Cardiac ventricle fibroblast (primary cell): ENCODE measurements around the gene SERPING1. TPM values are rescaled to one million over a fixed set of nuclear protein-coding genes. Genes with fewer than 3 reads are reported as not detected.

Source experiments
- total RNA-seq: library from RNA; depleted of rRNA; stranded (reverse); fragments of >200 nt; gene quantifications from 2 replicates; pipeline ENCODE4 v1.2.3, GENCODE V29; 2015

The SERPING1 gene
- total RNA-seq: 762 and 840 TPM in 2 replicates

DNA sequence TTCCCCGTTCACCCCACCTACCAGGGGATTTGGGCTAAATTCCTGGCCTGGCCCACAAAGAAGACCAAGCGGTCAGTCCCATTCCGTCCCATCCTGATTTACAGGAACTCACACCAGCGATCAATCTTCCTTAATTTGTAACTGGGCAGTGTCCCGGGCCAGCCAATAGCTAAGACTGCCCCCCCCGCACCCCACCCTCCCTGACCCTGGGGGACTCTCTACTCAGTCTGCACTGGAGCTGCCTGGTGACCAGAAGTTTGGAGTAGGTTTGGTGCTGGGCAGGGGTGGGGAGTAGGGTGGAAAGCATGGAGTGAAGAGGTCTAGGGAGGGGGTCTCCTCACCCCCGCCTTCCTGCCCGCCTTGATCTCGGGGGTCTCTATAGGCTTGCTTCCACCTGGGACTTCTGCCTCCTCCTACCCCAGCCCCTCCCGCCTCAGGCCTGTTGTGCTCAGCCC, at the start of gene SERPING1:
SERPING1 (plus strand) TSS at position 225 of the 455 bp plus-strand sequence. CDS start 586 bp downstream, outside the sequence.

DNA sequence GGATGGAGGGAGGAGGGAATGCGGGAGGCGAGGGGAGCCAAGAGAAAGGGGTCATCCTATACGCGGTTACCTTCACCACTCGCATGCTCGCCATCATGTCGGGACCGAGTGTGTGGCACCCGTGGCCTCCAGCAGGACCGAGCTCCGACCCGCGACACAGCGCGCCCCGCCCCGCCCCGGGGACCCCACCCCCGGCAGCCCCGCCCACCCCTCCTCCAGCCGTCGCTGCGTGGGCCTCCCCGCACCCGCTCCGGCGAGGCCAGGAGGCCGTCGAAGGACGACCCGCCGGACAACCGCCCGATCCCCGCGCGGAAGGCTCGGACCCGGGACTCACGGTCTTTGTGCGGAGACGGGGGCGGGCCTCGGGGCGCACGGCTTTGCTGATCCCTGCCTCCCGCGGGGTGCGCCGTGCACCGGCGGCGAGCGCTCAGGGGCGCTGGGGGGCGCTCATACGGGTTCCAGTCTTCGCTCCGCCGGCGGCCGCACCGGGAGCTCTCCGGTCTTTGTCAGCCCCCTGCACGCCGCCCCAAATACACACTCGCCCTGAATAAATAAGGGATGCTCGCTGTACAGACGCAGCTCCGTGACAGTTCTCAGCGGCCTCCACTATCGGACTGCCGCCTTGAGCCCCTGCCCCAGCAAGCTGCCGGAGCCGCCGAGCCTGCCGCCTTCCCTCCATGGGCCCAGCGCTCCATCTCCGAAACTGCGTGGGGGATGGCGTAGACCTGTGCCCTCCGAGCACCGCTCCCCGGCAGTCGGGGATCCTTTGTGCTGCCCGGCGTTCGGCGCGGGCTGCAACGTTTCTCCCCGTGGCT, 29.8 kb upstream of the SERPING1 start, which contains the start of gene UBE2L6:
UBE2L6 (minus strand) TSS at position 158 of the 815 bp plus-strand sequence; CDS start at position 97, 61 bp downstream.

DNA sequence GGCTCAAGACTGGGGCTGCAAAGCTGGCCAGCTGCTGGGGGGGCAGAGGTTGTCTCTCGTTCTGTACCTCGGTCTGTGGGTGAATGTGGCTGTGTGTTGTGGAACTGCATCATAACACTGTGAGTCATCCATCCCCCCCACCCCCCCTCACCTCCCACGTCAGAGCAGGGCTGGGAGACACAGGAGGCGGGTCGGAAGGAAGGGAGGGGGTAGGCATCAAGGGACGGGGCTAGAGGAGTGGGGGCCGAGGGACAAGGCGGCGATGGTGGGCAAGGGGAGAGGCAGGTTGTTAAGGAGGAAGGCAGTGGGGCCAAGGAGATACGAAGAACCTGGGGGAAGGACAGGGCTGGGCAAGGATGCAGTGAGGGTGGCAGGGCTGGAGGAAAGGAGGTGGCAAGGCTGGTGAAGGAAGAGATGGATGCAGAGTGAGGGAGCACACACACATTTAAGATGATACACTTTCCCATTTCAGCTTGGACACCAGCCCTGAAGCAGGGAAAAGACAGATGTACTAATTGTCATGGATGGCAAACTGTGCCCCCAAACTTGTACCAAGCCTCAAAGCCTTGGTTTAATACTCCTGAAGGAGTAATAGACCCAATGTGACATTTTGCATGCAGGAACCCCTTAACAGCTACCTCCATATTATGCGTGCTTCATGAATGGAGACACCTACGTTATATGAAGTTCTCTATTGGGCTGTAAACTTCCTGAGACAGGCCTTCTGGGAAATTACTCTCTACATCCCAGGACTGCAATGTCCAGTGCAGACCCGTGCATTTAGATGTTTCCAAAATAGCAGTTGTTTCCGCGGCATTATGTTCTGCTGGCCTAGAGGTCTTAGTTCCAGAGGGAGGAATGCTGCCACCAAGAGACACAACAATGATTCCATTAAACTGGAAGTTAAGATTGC, 52.6 kb downstream of the SERPING1 start, which contains the start of gene YPEL4:
YPEL4 (minus strand) TSS at position 87 of the 913 bp plus-strand sequence. CDS start 2,805 bp downstream, outside the sequence.

DNA sequence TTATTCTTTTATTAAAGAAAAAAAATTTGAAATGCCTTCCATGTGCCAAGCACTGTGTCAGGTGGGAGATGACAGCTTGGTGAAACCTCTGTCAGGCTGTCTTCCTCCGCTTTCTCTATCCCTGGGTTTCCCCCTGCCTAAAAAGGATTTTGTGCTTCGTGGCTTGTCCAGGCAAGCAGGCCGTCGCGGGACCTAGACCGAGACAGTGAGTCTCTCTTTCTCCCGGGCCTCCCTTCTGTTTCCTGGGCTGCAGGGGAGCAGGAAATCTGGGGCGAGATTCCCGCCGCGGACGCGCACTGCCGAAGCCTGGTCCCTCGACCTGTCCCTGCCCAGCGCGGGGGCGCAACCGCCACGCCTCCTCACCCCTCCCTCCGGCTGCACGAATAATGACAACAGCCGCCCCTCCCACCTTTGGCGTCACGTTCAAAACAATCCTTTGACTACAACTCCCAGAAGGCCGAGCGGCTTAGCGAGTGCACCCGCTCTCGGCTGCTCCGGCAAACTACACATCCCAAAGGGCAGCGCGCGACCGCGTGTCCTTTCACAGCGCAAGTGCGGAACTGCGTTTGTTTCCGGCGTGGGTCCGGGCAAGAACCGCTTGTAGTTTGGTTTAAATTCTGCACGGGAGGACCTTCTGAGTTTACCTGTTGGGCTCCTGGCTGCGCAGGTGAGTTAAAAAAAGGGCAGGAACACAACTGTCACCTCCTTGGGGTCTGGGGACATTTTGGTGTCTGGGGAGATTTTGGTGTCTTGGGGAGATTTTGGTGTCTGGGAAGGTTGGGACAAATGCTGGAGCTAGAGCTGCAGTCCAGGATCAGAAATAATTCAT, 59.9 kb downstream of the SERPING1 start, which contains the start of gene CLP1:
CLP1 (plus strand) TSS at position 569 of the 829 bp plus-strand sequence. CDS start 1,715 bp downstream, outside the sequence.

Other genes starting within 250 kb of the SERPING1 start
- not detected in 2 replicates for gene PRG3, start 216.5 kb upstream of the SERPING1 start, total RNA-seq
- not detected in 2 replicates for gene PRG2, start 207.0 kb upstream of the SERPING1 start, total RNA-seq
- gene SLC43A3, start 170.6 kb upstream of the SERPING1 start, total RNA-seq: 29.9 and 39.3 TPM in 2 replicates
- gene RTN4RL2, start 137.2 kb upstream of the SERPING1 start, total RNA-seq: 1.4 and 2.7 TPM in 2 replicates
- 23.5 and 25.3 TPM in 2 replicates for gene SLC43A1, start 82.0 kb upstream of the SERPING1 start, total RNA-seq
- gene TIMM10, start 66.9 kb upstream of the SERPING1 start, total RNA-seq: 22.4 and 34.1 TPM in 2 replicates
- not detected in 2 replicates for gene SMTNL1, start 60.1 kb upstream of the SERPING1 start, total RNA-seq
- 74.5 and 81.5 TPM in 2 replicates for gene UBE2L6, start 30.0 kb upstream of the SERPING1 start, total RNA-seq
- gene YPEL4, start 52.2 kb downstream of the SERPING1 start, total RNA-seq: 2.5 and 3.2 TPM in 2 replicates
- 11.0 and 14.3 TPM in 2 replicates for gene CLP1, start 60.1 kb downstream of the SERPING1 start, total RNA-seq
- 35.6 and 36.6 TPM in 2 replicates for gene ZDHHC5, start 70.4 kb downstream of the SERPING1 start, total RNA-seq
- 10.5 TPM in 2 replicates for gene MED19, start 114.5 kb downstream of the SERPING1 start, total RNA-seq
- 38.9 and 56.1 TPM in 2 replicates for gene TMX2, start 114.9 kb downstream of the SERPING1 start, total RNA-seq
- gene SELENOH, start 143.8 kb downstream of the SERPING1 start, total RNA-seq: 99.1 and 104 TPM in 2 replicates
- not detected in 2 replicates for gene BTBD18, start 154.1 kb downstream of the SERPING1 start, total RNA-seq
- 59.2 and 68.4 TPM in 2 replicates for gene CTNND1, start 164.1 kb downstream of the SERPING1 start, total RNA-seq